ENCODE data around the gene LARP4B. TPM values are rescaled to one million over a fixed set of nuclear protein-coding genes. Genes with fewer than 3 reads are reported as not detected.

The LARP4B gene
- total and polyA plus RNA-seq, 2 experiments from 2014 or later: 18.3 to 52.3 TPM

- TF ChIP-seq, protein P1, sequence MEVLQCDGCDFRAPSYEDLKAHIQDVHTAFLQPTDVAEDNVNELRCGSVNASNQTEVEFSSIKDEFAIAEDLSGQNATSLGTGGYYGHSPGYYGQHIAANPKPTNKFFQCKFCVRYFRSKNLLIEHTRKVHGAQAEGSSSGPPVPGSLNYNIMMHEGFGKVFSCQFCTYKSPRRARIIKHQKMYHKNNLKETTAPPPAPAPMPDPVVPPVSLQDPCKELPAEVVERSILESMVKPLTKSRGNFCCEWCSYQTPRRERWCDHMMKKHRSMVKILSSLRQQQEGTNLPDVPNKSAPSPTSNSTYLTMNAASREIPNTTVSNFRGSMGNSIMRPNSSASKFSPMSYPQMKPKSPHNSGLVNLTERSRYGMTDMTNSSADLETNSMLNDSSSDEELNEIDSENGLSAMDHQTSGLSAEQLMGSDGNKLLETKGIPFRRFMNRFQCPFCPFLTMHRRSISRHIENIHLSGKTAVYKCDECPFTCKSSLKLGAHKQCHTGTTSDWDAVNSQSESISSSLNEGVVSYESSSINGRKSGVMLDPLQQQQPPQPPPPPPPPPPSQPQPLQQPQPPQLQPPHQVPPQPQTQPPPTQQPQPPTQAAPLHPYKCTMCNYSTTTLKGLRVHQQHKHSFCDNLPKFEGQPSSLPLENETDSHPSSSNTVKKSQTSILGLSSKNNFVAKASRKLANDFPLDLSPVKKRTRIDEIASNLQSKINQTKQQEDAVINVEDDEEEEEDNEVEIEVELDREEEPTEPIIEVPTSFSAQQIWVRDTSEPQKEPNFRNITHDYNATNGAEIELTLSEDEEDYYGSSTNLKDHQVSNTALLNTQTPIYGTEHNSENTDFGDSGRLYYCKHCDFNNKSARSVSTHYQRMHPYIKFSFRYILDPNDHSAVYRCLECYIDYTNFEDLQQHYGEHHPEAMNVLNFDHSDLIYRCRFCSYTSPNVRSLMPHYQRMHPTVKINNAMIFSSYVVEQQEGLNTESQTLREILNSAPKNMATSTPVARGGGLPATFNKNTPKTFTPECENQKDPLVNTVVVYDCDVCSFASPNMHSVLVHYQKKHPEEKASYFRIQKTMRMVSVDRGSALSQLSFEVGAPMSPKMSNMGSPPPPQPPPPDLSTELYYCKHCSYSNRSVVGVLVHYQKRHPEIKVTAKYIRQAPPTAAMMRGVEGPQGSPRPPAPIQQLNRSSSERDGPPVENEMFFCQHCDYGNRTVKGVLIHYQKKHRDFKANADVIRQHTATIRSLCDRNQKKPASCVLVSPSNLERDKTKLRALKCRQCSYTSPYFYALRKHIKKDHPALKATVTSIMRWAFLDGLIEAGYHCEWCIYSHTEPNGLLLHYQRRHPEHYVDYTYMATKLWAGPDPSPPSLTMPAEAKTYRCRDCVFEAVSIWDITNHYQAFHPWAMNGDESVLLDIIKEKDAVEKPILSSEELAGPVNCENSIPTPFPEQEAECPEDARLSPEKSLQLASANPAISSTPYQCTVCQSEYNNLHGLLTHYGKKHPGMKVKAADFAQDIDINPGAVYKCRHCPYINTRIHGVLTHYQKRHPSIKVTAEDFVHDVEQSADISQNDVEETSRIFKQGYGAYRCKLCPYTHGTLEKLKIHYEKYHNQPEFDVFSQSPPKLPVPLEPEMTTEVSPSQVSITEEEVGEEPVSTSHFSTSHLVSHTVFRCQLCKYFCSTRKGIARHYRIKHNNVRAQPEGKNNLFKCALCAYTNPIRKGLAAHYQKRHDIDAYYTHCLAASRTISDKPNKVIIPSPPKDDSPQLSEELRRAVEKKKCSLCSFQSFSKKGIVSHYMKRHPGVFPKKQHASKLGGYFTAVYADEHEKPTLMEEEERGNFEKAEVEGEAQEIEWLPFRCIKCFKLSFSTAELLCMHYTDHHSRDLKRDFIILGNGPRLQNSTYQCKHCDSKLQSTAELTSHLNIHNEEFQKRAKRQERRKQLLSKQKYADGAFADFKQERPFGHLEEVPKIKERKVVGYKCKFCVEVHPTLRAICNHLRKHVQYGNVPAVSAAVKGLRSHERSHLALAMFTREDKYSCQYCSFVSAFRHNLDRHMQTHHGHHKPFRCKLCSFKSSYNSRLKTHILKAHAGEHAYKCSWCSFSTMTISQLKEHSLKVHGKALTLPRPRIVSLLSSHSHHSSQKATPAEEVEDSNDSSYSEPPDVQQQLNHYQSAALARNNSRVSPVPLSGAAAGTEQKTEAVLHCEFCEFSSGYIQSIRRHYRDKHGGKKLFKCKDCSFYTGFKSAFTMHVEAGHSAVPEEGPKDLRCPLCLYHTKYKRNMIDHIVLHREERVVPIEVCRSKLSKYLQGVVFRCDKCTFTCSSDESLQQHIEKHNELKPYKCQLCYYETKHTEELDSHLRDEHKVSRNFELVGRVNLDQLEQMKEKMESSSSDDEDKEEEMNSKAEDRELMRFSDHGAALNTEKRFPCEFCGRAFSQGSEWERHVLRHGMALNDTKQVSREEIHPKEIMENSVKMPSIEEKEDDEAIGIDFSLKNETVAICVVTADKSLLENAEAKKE (CRISPR knock-in tag; IDR thresholded peaks at IDR 0.05): no peak
- TF ChIP-seq CTCF (conservative IDR thresholded peaks at IDR 0.05; ENCODE audit: low read depth in 2 of 2) (no peak), STAT1 (IDR thresholded peaks at IDR 0.05; ENCODE audit: unreplicated experiment) (no peak)
These were observed 43.2 kb upstream of the LARP4B start (continued) for GRCh38 chr10:974785-975074.

DNA sequence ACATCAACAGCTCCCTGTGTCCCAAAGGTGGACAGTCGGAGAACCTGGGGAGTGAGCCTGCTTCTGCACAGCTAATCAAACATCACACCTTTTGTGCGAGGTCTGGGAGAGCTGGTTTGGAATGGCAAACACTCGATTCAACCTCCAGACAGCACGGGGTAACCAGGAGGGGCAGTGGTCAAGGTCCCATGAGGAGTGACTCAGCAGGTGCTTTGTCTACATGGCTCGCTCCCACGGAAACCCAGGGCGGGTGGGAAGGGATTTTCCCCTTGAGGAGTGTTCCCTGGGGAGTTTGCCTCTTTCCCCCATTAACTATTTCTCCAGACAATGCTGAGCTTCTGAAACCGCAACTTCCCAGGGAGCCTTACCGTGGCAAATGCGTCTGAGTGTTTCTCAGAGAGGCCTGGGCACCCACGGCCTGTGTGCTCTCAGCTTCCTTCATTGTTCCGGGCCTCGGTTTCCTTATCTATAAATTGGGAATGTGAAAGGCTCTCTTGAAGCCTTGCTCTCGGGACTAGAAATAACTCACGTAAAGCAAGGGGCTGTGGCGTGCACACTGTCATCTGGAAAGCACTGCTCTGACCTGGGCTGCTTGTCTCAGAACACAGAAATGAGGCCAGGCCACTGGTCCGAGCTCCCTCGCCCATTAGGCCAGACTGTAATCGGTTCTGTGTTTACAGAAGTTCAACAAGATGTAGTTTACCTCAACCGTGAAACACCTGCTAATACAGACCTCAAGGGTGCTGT lies 42.7 kb upstream of the LARP4B start:
- Mint-ChIP-seq H3K27ac (no peak overlapping the region), H3K9me3 (peaks cover 17% of the 10 kb centered on the region), H3K36me3 (ENCODE audit: low read depth) (peaks cover 10% of the 10 kb centered on the region; the same call in 2 of the 3 replicates), H3K4me1 (peaks cover 8% of the 10 kb centered on the region), H3K4me3 (no peak overlapping the region), H3K27me3 (ENCODE audit: insufficient read depth, low read depth, poor library complexity) (no peaks in the 10 kb centered on the region)
- Histone ChIP-seq H3K9me2 (ENCODE audit: insufficient read depth) (no peaks in the 10 kb centered on the region), H3K4me3 (no peak overlapping the region), H3K4me1 (ENCODE audit: insufficient read depth) (no peaks in the 10 kb centered on the region), H3K27ac (ENCODE audit: low read depth) (no peak overlapping the region), H3K79me2 (replicated peaks; ENCODE audit: insufficient read depth) (no peaks in the 10 kb centered on the region), H3K36me3 (ENCODE audit: insufficient read depth) (no peaks in the 10 kb centered on the region), H3F3A (replicated peaks; ENCODE audit: low read depth) (0 out of 2 replicates have a peak, but pooled peaks cover 3% of the 10 kb centered on the region), H4K20me1 (replicated peaks; ENCODE audit: insufficient read depth) (no peaks in the 10 kb centered on the region), H3K27me3 (ENCODE audit: insufficient read depth) (no peaks in the 10 kb centered on the region), H2AFZ (no peak overlapping the region), H3K4me2 (no peak overlapping the region)
- ATAC-seq: no peak; the same call in 2 of the 3 replicates
- DNase-seq (ENCODE audit: low spot score): no peak
- no peak for TF ChIP-seq NANOG (IDR thresholded peaks at IDR 0.05; ENCODE audit: borderline replicate concordance)
- TF ChIP-seq JUNB (IDR thresholded peaks at IDR 0.05; ENCODE audit: unreplicated experiment): no peak
- TF ChIP-seq REST (IDR thresholded peaks at IDR 0.05; ENCODE audit: unreplicated experiment): no peak
- no peak for TF ChIP-seq POLR2AphosphoS5 (IDR thresholded peaks at IDR 0.05; ENCODE audit: low read depth)
- TF ChIP-seq ZNF331 (CRISPR knock-in tag; IDR thresholded peaks at IDR 0.05; ENCODE audit: low read depth): no peak
- no peak for TF ChIP-seq STAT1 (IDR thresholded peaks at IDR 0.05; ENCODE audit: unreplicated experiment)
